Stimulated activated CD4-positive, alpha-beta T cell treated with anti-CD3 and anti-CD28 coated beads, TNF-alpha, amount 100 ng/mL, for 24 hours (primary cell): ENCODE data around the gene CHD3.

Experiments used
- DNase-seq, 3 experiments: peaks; one replicate each; pipeline ENCODE4 v3.0.0-alpha.2; 2020; ENCODE audit warnings: low read depth in 3 of 3

The CHD3 gene

GRCh38 chr17:7888184-7888920 lies at the start of gene CHD3:
Gene CHD3, plus strand, starts transcription at chr17:7888789. Its CDS starts 212 bp downstream, at chr17:7889001.
- DNase-seq, result peak in 1 of 3 experiments; percentile 69

- no peak for DNase-seq
Measured at GRCh38 chr17:7839190-7839875, 49.3 kb upstream of the CHD3 start.

GRCh38 chr17:7839876-7840261 lies 48.7 kb upstream of the CHD3 start:
- no peak for DNase-seq

GRCh38 chr17:7840441-7840840 lies 48.1 kb upstream of the CHD3 start:
- DNase-seq, result no peak

- no peak for DNase-seq
Measured at GRCh38 chr17:7840875-7841274, 47.7 kb upstream of the CHD3 start.

GRCh38 chr17:7841396-7841914 lies 47.1 kb upstream of the CHD3 start:
- peak; percentile 84 to 92 (median 88) for DNase-seq

GRCh38 chr17:7841915-7842379 lies 46.6 kb upstream of the CHD3 start:
- DNase-seq, result peak; percentile 67 to 83 (median 73)

- DNase-seq, result peak; percentile 87 to 96 (median 96)
Measured at GRCh38 chr17:7842380-7843256, 46.0 kb upstream of the CHD3 start.

GRCh38 chr17:7843257-7843535 lies 45.4 kb upstream of the CHD3 start:
- no peak for DNase-seq

GRCh38 chr17:7843536-7844291 lies 44.9 kb upstream of the CHD3 start:
- DNase-seq, result peak; percentile 79 to 90 (median 84)

GRCh38 chr17:7844292-7845154 lies 44.1 kb upstream of the CHD3 start:
- peak; percentile 66 to 82 (median 77) for DNase-seq

GRCh38 chr17:7845359-7846062 lies 43.1 kb upstream of the CHD3 start:
- DNase-seq, result no peak

GRCh38 chr17:7846063-7846735 lies 42.4 kb upstream of the CHD3 start:
- DNase-seq, result no peak

GRCh38 chr17:7846765-7847661 lies 41.6 kb upstream of the CHD3 start:
- DNase-seq, result no peak

- no peak for DNase-seq
Measured at GRCh38 chr17:7848131-7848579, 40.4 kb upstream of the CHD3 start.

GRCh38 chr17:7848739-7849129 lies 39.9 kb upstream of the CHD3 start:
- no peak for DNase-seq

GRCh38 chr17:7849130-7849750 lies 39.3 kb upstream of the CHD3 start:
- DNase-seq, result no peak
